GM21526 (cell line): Measurements from ENCODE around the gene KLC3.

Experiments
- ATAC-seq: cut with Tn5 transposase; IDR thresholded peaks from one replicate; pipeline ENCODE4 v1.9.1; 2021; ENCODE audit warnings: moderate library complexity; ENCODE audit not compliant: unreplicated experiment, low FRiP score

Gene KLC3

DNA sequence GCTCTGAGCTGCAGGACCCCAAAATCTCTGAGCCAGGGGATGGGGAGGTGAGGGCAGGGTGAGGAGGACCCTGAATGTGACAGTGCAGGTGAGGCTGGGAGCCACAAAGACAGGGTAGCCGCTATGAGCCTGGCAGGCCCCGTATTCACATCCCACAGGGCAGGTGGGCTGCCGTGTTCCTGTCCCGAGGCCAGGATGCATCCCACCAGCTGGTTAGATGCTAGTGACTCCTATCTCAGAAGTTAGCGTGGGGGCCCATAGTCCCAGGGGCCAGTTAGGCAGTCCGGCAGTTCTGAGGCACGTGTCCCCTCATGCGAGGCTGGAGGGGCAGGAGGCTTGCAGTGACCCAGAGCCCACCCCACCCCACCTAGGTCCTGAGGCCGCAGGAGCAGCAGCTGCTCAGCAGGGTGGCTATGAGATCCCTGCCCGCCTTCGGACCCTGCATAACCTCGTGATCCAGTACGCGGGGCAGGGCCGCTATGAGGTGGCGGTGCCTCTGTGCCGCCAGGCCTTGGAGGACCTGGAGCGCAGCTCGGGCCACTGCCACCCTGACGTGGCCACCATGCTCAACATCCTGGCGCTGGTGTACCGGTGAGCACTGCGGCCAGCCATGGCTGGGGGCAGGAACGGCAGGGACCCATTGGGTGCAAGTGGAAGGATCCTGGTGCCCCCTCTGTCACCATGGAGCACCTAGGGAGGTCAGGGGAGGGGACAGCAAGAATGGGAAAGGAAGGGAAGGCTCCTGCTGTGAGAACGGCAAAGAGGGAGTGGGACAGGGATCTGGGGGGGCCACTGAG is 7.2 kb downstream of the KLC3 start:
- ATAC-seq = no peak

DNA sequence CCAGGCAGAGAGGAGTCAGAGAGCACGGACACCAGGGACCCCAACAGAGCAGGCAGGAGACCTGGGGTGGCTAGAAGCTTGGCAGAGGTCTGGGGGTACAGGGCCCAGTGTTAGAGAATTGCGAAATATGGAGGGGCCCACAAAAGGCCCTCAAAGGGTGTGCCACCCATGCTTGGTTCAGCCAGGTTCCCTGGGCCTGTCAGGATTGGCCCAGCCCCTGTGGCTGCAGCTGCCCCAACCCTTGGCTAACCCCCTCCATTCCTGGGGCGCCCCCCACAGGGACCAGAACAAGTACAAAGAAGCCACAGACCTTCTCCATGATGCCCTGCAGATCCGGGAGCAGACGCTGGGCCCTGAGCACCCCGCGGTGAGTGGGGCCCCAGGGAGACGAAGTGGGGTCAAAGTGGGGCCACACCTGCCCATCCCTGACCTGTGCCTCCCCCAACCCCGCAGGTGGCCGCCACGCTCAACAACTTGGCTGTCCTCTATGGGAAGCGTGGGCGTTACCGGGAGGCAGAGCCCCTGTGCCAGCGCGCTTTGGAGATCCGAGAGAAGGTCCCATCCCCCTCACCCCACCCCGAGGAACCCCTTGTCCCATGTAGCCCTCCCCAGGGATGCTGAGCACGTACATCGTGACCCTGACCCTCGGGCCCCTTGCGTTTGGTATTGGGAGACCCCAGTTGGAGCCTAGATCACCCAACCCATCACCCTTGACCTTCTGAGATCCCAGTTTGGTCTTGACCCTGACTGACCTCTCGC is 8.0 kb downstream of the KLC3 start:
- ATAC-seq = no peak

GRCh38 chr19:45349126-45349415 is 8.5 kb downstream of the KLC3 start:
- no peak for ATAC-seq

GRCh38 chr19:45349430-45349941 is 8.9 kb downstream of the KLC3 start:
- ATAC-seq = no peak

GRCh38 chr19:45350477-45351058 is 10.0 kb downstream of the KLC3 start:
- no peak for ATAC-seq

GRCh38 chr19:45351401-45351952 is 10.9 kb downstream of the KLC3 start:
- no peak for ATAC-seq

- ATAC-seq = no peak
Observed at GRCh38 chr19:45352062-45352461, 11.5 kb downstream of the KLC3 start.

GRCh38 chr19:45352471-45352870 is 11.9 kb downstream of the KLC3 start:
- ATAC-seq = no peak

DNA sequence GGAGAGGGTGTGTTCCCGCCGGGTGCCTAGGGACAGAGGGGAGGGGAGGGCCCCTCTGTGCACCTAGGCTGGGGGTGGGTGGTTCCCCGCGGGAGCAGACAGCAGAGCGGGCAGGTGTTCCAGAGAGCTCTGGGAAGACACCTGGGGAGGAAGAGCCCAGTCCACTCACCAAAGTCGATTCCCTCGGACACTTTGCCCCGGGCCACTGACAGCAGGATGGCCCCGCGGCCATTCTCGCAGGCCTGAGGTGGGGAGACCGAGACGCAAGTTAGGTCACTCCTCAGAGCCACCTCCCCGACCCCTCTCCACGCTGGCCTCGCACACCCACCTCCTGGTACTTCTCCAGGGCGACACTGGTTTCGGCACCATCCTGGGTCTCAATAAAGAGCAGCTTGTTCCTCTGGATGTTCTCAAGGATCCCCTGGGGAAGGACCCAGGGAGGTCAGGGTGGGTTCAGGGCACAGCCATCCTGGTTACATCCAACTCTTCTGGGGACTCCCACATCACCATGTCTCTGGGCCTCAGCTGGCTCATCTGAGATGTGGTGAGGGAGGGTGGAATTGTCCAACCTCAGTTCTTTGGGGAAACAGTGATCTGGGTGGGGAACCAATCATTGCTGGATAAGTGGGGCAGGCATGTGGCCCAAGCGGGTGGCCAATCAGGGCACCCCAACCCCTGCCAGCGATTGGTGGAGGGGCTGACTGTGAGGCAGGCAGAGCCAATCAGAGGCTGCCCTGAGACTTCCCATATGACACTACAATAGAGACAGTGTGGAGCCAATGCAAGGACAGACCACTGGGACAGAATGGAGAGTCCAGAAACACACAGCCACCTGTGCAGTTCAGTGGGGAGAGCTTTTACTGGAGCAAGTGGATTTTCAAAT is 12.6 kb downstream of the KLC3 start:
- ATAC-seq = no peak

- ATAC-seq = no peak
Observed at GRCh38 chr19:45354241-45354842, 13.8 kb downstream of the KLC3 start.

GRCh38 chr19:45355402-45355801 is 14.9 kb downstream of the KLC3 start:
- ATAC-seq = no peak

DNA sequence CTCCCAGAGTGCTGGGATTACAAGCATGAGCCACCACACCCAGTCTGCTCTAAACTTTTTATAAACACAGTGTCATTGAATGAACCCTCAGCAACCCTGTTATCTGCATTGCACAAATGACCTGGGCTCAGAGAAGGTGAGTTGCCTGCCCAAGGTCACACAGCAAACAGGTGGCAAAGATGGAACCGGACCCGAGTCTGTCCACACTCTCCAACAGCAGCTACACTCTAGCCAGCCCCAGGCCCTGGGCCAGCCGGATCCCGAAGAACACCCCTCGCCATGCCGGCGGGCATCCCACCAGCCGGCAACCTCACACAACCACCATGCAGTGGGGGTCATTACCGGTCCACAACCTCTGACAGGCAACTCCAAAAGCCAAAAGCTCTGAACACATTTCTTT is 15.4 kb downstream of the KLC3 start:
- no peak for ATAC-seq

DNA sequence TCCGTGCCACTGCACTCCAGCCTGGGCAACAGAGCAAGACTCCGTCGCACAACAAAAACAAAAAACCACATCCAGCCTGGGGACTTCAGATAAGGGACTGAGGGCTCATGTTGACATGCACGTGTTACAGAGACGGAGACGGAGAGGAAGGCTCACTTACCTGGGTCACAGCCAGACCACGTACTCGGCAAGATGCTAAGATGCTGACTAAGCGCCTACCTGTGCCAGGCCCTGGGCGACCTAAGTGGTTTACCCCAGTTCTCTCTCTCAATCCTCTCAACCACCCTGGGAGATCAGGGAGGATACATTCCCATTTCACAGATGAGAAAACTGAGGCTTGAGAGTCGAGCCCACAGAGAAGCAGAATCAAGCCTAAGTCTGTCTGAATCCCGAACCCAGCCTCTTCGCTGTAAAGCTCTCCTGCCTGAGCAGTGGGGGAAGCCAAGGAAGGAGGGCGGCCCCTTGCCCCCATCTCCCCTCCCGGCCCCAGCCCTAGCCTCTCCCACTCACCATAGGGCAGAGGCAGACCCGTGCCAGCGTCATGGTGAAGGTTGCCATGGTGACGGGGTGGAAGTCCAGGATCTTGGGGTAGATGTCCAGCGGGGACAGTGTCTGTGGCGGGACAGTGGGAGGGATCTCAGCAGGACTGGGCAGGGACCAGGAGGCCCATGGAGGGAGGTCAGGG is 16.4 kb downstream of the KLC3 start:
- no peak for ATAC-seq

- ATAC-seq = no peak
Observed at GRCh38 chr19:45357445-45357783, 16.9 kb downstream of the KLC3 start.

GRCh38 chr19:45358213-45358792 is 17.8 kb downstream of the KLC3 start:
- ATAC-seq = no peak

GRCh38 chr19:45361608-45362007 is 21.1 kb downstream of the KLC3 start:
- ATAC-seq = no peak

GRCh38 chr19:45362291-45362690 is 21.7 kb downstream of the KLC3 start:
- no peak for ATAC-seq

GRCh38 chr19:45363861-45364459 is 23.4 kb downstream of the KLC3 start:
- ATAC-seq = no peak

DNA sequence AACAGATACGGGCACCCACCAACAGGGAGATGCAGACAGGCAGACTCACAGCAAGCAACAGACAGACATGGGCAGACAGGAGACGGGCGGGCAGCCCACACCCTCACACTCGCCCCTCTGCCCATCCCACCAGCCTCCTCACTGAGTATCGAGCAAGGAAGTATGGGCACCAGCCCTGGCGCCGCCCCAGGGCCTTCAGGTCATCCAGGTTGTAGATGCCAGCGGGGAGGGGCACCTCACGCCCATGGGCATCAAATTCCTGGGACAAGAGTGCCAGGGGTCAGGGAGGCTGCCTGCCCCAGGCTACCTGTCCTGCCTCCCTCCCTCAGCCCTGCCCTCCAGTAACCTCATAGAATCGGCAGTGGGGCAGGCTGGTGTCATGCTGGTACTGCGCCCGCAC is 24.1 kb downstream of the KLC3 start:
- no peak for ATAC-seq
